Right kidney (tissue), 1 donor: ENCODE measurements around the gene LSP1.
"Not testable (repeated sequence)": the region's sequence is repeated elsewhere in the genome, so short reads cannot be mapped to it uniquely, and the experiment has no call there.

Experiments
- DNase-seq: peaks from one replicate; pipeline ENCODE4 v3.0.0-alpha.2; 2016

The LSP1 gene

DNA sequence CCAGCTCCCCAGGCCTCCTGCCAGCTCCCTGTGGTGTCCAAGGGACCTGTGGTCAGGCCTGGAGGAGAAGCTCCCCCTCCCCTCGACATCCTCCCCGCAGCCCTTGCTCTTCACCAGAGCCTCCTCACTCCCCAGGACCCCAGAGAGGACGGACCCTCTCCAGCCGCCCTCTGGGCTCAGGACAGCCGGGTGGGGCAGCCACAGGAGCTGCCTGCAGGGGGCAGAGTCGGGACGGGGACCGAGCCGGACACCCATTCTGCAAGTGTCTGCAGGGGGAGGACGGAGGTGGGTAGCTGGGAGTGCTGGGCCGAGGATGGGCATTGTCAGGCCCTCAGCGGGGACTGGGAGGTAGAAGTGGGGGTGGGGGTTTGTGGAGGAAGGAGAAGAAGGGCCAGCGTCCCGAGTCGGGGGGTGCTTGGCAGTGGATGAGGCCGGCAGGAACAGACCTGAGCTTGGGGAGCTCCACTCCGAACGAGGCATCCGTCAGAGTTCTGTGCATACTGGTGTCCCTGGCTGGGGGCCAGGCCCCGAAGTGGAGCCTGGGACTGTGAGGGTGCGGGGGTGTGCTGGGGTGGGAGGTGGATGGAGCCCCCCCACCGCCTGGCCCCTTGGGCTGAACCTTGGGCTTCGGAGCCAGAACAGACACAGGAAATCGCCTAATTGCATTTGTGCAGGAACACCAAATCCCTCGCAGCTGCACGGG, 23.6 kb downstream of the LSP1 start:
- DNase-seq, result no peak

DNA sequence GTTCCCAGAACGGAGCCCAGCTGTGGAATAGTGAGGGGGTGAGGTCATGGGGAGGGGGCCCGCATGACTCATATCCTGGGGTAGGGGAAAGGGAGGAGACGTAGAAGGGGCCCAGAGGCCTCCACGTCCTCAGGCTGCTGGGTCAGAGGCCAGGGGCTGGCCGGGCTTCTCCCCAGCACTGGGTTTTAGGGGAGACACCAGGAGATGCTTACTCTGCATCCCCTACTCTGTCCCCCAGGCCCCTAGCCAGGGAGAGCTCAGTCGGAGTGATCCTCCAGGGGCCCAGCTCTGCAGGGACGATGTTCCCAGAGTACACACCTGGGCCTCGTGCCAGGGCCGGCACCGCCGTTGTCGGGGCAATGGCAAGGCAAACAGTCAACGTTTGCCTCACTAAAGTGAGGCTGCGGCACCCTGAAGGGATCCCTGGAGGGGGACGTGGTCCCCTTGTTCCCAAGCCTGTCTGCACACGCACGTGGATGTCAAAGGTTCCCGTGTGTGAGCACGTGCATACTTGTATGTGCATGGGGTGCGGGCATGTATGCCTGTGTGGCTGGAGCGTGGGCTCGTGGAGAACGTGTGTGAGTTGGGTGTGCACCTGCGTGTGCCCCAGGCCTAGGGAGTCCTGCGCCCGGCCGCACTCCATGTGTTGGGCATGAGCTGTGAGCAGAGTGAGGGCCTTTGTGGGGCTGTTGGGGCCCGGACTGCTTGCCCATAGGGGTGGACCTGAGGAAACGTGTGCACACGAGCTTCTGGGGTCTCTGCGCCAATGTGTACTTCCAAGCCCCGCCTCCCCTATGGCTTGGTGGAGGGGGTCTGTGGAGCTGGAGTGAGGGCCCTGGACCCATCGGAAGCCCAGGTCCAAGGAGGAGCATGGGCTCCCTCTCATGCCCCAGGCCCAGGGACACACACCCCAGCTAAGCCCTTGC, 24.6 kb downstream of the LSP1 start:
- DNase-seq, result no peak

- DNase-seq, result no peak
These were observed 25.5 kb downstream of the LSP1 start for GRCh38 chr11:1878137-1879031.

DNA sequence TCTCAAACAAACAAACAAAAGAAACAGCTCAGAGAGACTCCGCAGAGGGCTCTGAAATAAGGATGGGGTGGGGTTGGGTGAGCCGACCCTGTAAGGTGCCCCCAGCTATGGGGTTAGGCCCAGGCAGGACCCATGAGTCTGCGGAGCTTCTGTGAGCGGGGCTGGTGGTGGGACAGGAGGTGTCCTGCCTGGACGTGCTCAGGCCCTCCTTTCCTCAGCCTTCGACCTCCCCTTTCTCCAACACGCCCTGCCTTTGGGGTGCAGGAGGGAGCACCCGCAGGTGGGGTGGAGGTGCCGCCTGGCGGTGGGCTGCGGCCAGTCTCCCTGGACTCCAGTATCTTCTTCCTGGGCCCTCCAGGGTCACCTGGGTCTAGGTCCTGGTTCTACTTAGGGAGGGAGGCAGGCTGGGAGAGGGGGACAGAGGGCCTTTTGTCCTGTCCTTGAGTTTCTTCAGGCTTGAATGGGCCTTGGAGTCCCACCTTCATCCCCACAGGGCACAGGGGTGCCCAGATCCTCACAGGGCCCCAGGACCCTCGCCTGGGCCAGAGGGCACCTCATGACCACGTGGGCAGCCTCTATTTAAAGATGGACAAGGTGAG, 26.6 kb downstream of the LSP1 start:
- no peak for DNase-seq

DNA sequence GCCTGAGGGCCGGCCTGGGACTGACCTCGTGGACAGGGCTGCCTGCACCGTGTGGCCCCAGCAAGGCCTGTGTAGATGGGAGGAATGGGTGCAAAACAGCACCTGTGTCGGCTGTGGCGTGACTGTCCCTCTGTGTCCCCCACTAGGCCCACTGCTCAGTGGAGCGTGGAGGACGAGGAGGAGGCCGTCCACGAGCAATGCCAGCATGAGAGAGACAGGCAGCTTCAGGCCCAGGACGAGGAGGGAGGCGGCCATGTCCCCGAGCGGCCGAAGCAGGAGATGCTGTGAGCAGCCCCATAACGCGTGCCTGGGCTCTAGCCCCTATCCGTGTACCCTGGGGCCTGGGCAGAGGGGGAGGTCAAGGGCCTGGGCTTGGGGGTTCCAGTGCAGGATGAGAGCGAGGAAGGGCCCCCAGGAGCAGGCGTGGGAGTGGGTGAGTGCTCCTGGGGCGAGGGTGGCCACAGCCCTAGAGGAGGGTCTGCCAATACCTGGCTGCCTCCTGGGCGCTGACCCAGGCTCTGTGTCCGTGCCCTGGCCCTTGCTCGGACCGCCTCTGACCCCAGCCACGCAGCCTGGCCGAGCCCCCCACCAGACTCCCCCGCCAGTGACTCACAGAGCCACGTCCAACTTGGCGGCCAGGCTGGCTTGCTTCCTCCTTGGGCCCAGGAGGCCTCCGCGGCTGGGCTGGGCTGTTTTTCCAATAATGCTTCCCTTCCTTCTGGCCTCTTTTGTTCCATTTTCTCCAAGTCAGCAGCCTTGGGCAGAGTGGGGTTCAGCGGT, 27.2 kb downstream of the LSP1 start:
- no peak for DNase-seq

GRCh38 chr11:1880746-1881441, 28.0 kb downstream of the LSP1 start:
- no peak for DNase-seq

GRCh38 chr11:1881442-1882264, 28.8 kb downstream of the LSP1 start:
- no peak for DNase-seq

GRCh38 chr11:1882265-1883238, 29.7 kb downstream of the LSP1 start:
- peak; percentile 86 for DNase-seq

DNA sequence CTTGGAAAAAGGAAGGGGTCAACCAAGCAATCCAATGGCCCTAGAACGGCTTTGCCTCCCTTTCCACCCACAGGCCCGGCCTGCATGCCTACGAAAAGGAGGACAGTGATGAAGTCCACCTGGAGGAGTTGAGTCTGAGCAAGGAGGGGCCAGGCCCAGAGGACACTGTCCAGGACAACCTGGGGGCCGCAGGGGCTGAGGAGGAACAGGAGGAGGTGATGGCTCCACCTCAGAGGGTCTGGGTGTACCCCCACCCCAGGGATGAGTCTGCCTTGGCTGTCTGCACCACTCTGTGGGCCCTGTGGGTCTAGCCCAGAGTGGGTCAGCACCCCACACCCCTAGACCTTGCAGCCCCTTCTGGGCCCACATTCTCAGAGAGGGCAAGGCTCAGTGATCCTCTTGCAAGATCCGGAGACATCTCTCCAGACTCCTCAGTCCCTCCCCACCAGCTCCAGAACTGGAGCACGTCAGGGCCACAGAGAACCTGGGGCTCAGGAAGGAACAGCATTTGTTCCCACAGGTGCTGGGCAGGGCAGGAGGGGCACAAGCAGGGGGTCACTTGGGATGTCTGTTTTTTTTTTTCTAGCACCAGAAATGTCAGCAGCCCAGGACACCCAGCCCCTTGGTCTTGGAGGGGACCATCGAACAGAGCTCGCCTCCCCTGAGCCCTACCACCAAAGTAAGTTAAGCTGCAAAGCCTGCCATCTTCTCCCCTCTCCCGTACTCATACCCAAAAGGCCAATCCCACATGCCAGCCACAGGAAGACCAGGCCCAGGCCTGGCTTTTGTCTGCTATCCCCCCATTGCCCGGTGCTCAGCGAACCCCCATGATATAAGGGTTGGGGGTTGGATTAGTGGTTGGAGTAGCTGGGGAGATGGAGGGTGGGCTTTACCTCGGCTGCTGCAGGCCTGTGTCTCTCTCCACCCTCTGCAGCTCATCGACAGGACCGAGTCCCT, 30.7 kb downstream of the LSP1 start:
- no peak for DNase-seq

- no peak for DNase-seq
These were observed 31.4 kb downstream of the LSP1 start for GRCh38 chr11:1884303-1884700.

DNA sequence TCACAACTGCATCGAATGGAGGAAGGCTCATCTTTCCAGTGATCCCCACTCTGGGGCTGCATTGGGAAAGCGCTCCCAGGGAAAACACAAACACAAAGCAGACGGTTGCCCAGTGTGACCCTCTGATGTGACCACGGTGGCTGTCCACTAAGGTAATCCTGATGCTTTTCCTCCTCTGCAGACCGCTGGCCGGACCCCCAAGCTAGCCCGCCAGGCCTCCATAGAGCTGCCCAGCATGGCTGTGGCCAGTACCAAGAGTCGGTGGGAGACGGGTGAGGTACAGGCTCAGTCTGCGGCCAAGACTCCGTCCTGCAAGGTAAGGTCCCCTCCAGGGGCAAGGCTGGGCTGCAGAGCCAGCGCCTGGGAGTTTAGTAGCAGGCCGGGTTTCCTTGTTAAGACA, 33.7 kb downstream of the LSP1 start:
- not testable (repeated sequence) for DNase-seq

DNA sequence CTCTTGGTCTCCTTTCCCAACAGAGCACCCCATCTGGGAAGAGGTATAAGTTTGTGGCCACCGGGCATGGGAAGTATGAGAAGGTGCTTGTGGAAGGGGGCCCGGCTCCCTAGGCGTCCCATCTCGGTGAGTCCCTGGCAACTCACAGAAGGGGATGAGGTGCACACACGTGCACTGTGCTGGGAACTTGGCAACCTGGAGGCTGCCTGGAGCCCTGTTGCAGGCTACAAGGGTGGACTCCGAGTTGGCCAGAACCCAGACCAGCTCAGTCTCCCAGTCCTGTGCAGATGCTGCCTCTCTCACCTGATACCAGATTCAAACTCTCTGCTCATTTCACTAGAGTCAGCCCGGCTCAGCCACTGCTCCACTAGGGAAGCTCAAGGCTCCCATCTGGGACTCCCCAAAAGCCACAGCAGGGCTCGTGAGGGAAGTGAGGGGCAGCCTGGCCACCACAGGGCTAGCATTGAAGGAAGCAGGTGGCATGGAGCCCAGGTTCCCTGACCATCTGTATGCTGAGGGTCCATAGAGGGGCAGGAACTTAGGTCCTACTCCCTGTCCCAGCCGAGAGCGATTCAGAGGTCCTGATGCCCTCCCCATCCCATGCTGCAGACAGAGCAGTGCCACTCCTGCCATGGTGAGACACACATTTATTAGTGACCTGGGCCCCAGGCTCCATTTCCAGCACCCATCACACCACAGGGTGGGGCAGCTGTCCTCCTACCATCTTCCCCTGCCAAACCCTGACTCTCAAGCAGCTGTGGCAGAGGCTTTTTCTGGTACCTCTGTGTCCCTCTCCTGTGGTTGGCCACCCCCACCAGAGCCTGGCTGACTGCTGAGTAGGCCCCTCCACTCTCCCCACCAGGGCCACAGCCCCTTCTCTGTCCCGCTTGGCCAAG, 34.8 kb downstream of the LSP1 start:
- DNase-seq, result no peak

DNA sequence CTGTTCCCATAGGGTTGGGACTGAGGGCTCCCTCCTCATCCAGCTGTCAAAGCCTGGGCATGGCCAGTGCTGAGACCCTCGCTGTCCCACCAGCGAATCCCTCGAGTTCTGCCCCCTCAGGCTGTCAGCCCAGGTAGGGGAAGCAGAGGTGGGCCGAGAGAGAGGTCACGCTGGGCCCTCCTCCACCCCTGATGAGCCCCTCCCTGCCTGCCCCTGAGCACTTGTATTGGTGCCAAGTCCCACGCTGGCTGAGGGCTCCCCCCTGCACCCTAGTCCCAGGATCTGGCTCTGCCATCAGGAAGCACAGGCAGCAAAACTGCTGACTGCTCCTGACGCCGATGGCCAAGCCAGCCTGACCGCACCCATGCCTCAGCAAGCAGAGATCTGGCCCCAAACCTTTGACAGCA, 35.5 kb downstream of the LSP1 start:
- DNase-seq, result no peak

DNA sequence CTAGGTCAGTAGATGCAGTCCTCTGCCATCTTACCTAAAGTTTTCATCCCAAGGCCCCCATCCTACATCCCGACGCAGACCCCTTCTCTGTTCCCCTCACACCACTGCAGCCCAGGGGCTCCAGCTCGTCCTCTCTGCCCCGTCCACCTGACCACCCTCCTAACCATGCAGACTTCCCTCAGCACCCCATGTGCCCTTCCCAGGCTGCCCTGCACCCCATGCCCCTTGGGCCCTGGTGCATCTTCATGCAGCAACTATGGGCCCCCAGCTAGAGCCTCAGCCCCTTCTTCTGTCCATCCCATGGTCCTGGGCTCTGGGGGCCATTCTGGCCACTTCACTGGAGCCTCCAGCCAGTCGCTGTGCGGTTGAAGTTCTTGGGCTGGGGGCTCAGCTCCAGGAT, 35.9 kb downstream of the LSP1 start:
- no peak for DNase-seq

GRCh38 chr11:1889224-1889930, 36.5 kb downstream of the LSP1 start:
- DNase-seq, result no peak
